ENCODE results near the gene CFAP97D1. TPM values are rescaled to one million over a fixed set of nuclear protein-coding genes. Genes with fewer than 3 reads are reported as not detected.

Gene CFAP97D1
- total RNA-seq, 2 experiments from 2014 or later: not detected

DNA sequence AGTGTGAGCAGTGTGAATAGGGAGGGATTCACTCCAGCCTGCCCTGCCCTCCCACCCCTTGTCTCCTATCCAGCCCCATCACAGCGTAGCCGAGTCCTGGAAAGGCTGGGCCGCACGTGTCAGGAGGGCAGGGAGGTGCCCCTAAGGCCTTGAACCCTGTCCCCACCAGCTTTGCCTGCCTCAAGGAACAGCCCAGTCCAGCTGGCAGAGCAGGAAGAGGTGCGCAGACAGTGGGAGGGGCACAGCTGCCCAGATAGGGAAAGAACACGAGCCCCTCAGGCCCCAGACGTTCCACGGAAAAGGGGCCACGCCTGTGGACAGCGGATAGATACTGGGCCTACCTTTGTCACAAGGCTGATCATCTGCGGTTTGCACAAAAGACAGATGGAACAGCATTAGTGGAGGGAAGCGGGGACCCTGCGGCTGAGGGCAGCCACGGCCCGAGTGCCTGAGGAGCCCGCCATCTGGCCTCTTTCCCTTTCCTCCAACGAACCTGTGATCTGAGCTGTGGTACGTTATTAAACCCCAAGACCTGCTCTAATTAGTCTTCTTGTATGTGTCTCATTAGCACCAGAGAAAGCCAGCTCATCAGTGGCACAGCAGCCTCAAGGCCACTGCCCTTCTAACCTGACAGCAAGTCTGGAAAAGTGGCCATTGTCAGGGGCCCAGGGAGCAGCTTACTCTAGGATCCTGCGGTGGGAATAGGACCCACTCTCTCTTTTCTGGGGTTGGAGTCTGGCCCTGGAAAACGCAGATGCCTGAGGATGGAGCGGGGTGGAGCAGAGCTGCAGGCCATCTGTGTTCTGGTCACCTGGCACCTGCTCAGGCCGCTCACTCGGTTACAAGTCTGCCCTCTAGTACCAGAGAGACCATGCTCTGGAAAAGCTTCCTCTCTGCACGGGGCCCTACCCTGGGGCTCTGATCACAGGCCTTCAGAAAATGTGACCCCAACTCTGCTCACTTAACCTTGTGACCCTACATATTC is 36.4 kb downstream of the CFAP97D1 start:
- Mint-ChIP-seq H3K4me1 (ENCODE audit: low read depth) (no peaks in the 10 kb centered on the region), H3K27me3 (ENCODE audit: low read depth) (no peaks in the 10 kb centered on the region), H3K9me3 (ENCODE audit: insufficient read depth) (no peaks in the 10 kb centered on the region), H3K4me3 (no peak overlapping the region), H3K27ac (no peak overlapping the region), H3K36me3 (ENCODE audit: low read depth) (no peaks in the 10 kb centered on the region)
- DNase-seq (no peak), ATAC-seq (no peak)
- ChIA-PET POLR2A (interaction anchor here (0.6 kb wide), 1 partner anchor 124 kb away, joined by 3 read pairs; no protein-coding TSS in a partner anchor), CTCF (interaction anchor here (0.6 to 2.3 kb wide), 3 partner anchors 17 to 357 kb away, joined by 3 to 9 read pairs (median 3); partner anchors contain the start of gene CD300LG)

DNA sequence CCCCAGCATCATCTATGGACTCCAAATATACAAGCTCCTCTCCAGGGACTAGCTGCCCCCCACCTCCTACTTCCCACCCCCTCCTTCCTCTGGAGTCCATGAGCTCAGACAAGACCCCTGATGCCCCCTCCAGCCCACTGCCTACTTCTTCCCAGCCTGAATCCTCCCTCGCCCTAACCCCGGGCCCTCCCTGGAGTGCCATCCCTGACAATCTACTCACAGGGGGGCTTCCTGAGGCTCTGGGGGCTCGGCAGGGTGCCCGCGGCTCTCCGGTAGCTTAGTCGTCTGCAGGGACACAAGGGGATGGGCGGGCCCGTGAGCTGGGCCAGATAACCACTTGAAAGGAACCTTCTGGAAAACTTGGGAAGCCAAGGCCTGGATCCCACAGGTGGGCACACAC is 37.6 kb downstream of the CFAP97D1 start:
- Mint-ChIP-seq H3K9me3 (ENCODE audit: insufficient read depth) (no peaks in the 10 kb centered on the region), H3K36me3 (ENCODE audit: low read depth) (no peaks in the 10 kb centered on the region), H3K27me3 (ENCODE audit: low read depth) (no peaks in the 10 kb centered on the region), H3K4me1 (ENCODE audit: low read depth) (no peaks in the 10 kb centered on the region), H3K27ac (no peak overlapping the region), H3K4me3 (no peak overlapping the region)
- CTCF ChIA-PET: interaction anchor here (0.6 to 2.3 kb wide), 2 partner anchors 29 to 358 kb away, joined by 3 to 9 read pairs; partner anchors contain the start of gene CD300LG
- ATAC-seq: no peak
- POLR2A ChIA-PET: interaction anchor here (0.6 kb wide), 2 partner anchors 9 to 126 kb away, joined by 3 read pairs; no protein-coding TSS in a partner anchor
- no peak for DNase-seq

DNA sequence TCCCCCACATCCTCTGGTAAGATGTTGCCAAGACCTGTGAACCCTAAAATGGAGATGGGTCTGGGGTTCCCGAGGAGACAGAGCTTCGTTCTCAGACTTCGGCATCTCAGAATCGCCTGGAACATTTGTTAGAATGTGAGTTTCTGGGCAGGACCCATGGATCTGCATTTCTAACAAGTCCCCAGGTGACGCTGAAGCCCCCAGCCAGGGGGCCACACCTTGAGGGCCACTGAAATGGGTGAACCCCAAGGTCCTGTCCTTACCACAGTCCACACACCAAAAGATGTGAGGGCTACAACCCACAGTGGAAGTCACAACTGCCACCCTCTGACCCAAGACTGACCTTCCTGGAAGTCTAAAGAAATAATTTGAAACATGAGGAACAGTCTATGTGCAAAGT is 38.7 kb downstream of the CFAP97D1 start:
- Mint-ChIP-seq H3K9me3 (ENCODE audit: insufficient read depth) (no peaks in the 10 kb centered on the region), H3K4me1 (ENCODE audit: low read depth) (no peaks in the 10 kb centered on the region), H3K36me3 (ENCODE audit: low read depth) (no peaks in the 10 kb centered on the region), H3K27me3 (ENCODE audit: low read depth) (no peaks in the 10 kb centered on the region), H3K4me3 (no peak overlapping the region), H3K27ac (no peak overlapping the region)
- CTCF ChIA-PET: interaction anchor here (1.7 kb wide), 1 partner anchor 59 kb away, joined by 5 read pairs; no protein-coding TSS in a partner anchor
- DNase-seq: no peak
- POLR2A ChIA-PET: no interaction called here
- no peak for ATAC-seq

DNA sequence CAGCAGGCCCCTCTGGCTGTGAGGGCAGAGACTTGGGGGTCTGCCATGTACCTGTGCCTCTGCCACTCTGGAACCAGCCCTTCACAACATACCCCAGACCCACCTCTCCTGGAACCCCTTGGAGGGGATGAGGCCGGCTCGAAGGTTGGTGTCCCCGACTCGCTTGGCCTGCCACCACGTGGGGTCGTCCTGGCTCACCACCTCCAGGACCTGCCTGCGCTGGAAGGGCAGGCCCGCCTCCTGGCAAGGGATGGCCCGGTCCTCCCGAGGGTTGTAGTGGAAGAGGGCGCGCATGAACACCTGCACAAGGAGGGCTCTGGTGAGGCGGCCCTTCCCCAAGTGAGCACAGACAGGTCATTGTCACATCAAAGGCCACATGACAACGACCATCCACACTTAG is 40.5 kb downstream of the CFAP97D1 start:
- no peaks in the 10 kb centered on the region for H3K9me3 Mint-ChIP-seq (ENCODE audit: insufficient read depth)
- no peak overlapping the region for H3K4me3 Mint-ChIP-seq
- no peaks in the 10 kb centered on the region for H3K27me3 Mint-ChIP-seq (ENCODE audit: low read depth)
- H3K36me3 Mint-ChIP-seq (ENCODE audit: low read depth): no peaks in the 10 kb centered on the region
- no peak for ATAC-seq
- POLR2A ChIA-PET: no interaction called here
- H3K27ac Mint-ChIP-seq: no peak overlapping the region
- CTCF ChIA-PET: no interaction called here
- H3K4me1 Mint-ChIP-seq (ENCODE audit: low read depth): no peaks in the 10 kb centered on the region
- DNase-seq: no peak

DNA sequence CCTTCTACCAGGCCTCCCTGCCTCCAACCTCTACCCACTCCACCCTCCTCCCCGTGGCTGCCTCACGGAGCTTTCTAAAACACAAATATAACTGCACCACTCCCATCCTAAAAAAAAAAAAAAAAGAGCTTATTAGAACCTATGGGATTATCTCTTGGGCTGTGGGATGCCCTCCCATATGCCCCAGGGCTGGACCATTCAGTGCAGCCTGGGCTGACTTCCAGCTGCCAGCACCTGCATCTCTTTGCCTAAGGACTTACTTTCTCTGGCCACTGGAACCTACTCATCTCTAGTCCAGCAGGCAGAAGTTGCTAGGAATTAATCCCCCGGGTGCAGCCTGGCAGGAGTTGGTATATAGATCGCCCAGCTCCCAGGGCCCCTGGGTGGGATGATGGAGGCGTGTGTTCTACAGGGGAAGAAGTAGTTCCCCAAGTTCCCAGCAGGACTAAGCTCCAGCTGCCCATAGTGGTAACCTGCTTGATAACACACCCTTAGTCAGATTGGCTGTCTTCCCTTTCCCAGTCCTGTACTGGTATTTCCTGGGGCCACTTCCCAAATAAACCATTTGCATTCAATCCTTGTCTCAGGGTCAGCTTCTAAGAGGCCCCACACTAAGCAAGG is 42.4 kb downstream of the CFAP97D1 start:
- CTCF ChIA-PET: no interaction called here
- ATAC-seq (no peak), DNase-seq (no peak)
- Mint-ChIP-seq H3K4me1 (ENCODE audit: low read depth) (no peaks in the 10 kb centered on the region), H3K27me3 (ENCODE audit: low read depth) (no peaks in the 10 kb centered on the region), H3K9me3 (ENCODE audit: insufficient read depth) (no peaks in the 10 kb centered on the region), H3K27ac (no peak overlapping the region), H3K4me3 (no peak overlapping the region), H3K36me3 (ENCODE audit: low read depth) (no peaks in the 10 kb centered on the region)
- POLR2A ChIA-PET: no interaction called here

DNA sequence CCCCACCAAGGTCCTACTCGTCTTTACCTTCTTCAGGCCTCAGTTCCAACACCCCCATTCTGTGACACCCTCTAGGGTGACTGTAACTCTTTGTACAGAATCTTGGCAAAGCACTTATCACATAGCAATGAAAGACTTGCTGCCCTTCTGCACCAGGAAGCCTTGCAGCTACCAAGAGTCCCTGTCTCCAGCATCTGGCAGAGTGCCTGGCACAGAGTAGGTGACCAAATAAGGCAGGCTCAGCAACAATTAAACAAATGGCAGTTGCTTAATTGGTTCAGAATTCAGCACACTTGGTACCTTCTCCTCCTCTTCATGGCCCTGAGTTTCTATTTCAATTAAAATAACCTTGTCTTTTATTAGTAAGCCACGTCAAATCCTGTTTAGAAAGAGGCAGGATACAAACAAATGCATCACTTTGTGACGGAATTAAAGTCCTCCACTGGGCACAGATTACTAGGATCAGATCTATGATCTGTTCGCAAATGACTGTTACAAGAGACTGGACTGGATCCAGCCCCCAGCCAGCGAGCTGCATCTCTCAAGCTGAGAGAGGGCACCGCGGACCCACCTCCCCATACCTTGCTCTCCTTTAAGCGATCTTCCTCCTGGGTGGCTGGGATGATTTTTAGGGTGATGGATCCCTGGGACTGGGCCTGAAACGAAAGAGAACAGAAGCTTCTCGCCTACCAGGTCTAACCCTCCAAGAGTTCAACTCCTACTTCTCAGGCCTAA is 43.3 kb downstream of the CFAP97D1 start:
- Mint-ChIP-seq H3K9me3 (ENCODE audit: insufficient read depth) (no peaks in the 10 kb centered on the region), H3K27me3 (ENCODE audit: low read depth) (no peaks in the 10 kb centered on the region), H3K4me3 (no peak overlapping the region), H3K27ac (no peak overlapping the region), H3K4me1 (ENCODE audit: low read depth) (no peaks in the 10 kb centered on the region), H3K36me3 (ENCODE audit: low read depth) (no peaks in the 10 kb centered on the region)
- ChIA-PET CTCF (no interaction called here), POLR2A (no interaction called here)
- DNase-seq: no peak
- ATAC-seq: no peak

DNA sequence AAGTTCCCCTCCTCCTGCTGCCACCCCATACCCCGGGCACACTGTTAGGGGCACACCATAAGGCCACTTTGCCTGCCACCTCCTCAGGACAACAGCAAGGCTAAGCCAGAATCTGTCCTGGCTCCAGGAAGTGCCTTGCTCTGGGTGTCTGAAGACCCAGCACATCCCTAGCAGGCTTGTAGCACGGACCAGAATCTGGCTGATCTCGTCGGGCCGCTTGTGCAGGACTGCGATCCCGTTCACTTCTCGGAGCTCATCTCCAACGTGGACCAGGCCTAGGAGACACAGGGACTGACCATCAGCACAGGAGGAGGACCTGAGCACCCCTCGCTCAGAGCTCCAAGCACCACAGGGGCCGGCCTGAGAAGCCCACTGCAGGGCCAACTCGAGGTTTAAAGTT is 45.3 kb downstream of the CFAP97D1 start:
- no peaks in the 10 kb centered on the region for H3K9me3 Mint-ChIP-seq (ENCODE audit: insufficient read depth)
- CTCF ChIA-PET: no interaction called here
- DNase-seq (no peak), ATAC-seq (no peak)
- no peaks in the 10 kb centered on the region for H3K4me1 Mint-ChIP-seq (ENCODE audit: low read depth)
- peaks cover 4% of the 10 kb centered on the region for H3K27me3 Mint-ChIP-seq (ENCODE audit: low read depth)
- POLR2A ChIA-PET: no interaction called here
- no peaks in the 10 kb centered on the region for H3K36me3 Mint-ChIP-seq (ENCODE audit: low read depth)
- H3K4me3 Mint-ChIP-seq: no peak overlapping the region
- H3K27ac Mint-ChIP-seq: no peak overlapping the region

DNA sequence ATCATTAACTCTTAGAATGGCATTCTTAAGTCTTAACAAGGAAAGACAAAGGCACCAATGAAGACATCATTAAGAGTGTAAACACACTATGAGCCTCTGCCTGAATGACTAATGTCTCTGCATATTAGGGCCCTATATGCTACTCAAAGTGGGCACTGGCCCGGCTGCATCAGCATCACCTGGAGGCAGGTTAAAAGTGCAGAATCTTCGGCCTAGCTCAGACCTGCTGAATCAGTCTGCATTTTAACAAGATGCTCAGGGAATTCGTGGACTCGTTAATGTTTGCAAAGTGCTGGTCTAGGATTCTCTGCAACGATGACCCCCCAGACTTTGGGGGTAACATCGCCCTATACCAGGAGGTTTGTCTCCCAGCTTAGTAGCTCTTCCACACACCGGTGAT is 46.0 kb downstream of the CFAP97D1 start:
- ATAC-seq (no peak), DNase-seq (no peak)
- Mint-ChIP-seq H3K27me3 (ENCODE audit: low read depth) (peaks cover 11% of the 10 kb centered on the region), H3K36me3 (ENCODE audit: low read depth) (no peaks in the 10 kb centered on the region), H3K9me3 (ENCODE audit: insufficient read depth) (no peaks in the 10 kb centered on the region), H3K4me3 (no peak overlapping the region), H3K27ac (no peak overlapping the region), H3K4me1 (ENCODE audit: low read depth) (no peaks in the 10 kb centered on the region)
- CTCF ChIA-PET: no interaction called here
- POLR2A ChIA-PET: no interaction called here

DNA sequence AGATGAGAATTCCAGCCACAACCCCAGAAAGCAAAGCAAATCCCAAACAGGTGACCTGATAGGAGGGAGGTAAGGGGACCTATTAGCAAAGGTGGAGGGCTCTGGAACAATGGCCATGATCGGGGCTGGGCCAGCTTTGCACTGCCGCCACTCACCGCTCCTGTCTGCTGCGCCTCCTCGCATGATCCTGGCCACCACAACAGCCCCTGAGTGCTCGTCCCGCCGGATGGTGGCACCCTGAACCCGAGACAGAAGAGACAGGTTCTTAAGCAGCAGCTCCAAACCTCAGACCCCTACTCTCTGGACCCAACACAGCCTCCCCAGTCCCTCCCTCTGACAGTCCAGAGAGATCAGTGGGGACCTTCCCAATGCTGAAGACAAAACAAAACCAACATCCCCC is 47.4 kb downstream of the CFAP97D1 start:
- H3K9me3 Mint-ChIP-seq (ENCODE audit: insufficient read depth): no peaks in the 10 kb centered on the region
- POLR2A ChIA-PET: no interaction called here
- H3K4me1 Mint-ChIP-seq (ENCODE audit: low read depth): no peaks in the 10 kb centered on the region
- ATAC-seq: no peak
- H3K27me3 Mint-ChIP-seq (ENCODE audit: low read depth): peaks cover 23% of the 10 kb centered on the region
- H3K27ac Mint-ChIP-seq: no peak overlapping the region
- H3K36me3 Mint-ChIP-seq (ENCODE audit: low read depth): no peaks in the 10 kb centered on the region
- CTCF ChIA-PET: no interaction called here
- no peak overlapping the region for H3K4me3 Mint-ChIP-seq
- DNase-seq: no peak

DNA sequence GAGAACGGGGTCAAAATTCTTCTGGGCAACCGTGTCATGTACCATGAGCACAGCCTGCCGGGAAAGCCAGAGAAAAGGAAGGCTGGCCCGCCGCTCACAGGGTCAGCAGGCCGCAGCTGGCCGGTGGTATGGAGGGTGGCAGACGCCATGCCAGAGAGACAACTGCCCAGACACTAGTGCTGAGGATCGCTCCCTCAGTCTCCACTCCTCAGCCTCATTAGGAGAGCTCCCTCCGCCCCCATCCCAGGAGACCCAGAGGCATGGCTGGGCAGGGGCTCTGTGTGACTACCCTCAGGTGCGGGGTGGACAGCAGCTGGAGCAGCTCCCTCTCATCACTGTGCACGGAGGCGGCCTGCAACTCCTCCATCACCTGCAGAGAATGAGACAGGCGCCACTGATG is 49.5 kb downstream of the CFAP97D1 start:
- Mint-ChIP-seq H3K27me3 (ENCODE audit: low read depth) (peaks cover 39% of the 10 kb centered on the region), H3K36me3 (ENCODE audit: low read depth) (no peaks in the 10 kb centered on the region), H3K4me3 (no peak overlapping the region), H3K27ac (no peak overlapping the region), H3K9me3 (ENCODE audit: insufficient read depth) (no peaks in the 10 kb centered on the region), H3K4me1 (ENCODE audit: low read depth) (peaks cover 5% of the 10 kb centered on the region)
- DNase-seq (no peak), ATAC-seq (no peak)
- ChIA-PET POLR2A (no interaction called here), CTCF (no interaction called here)

DNA sequence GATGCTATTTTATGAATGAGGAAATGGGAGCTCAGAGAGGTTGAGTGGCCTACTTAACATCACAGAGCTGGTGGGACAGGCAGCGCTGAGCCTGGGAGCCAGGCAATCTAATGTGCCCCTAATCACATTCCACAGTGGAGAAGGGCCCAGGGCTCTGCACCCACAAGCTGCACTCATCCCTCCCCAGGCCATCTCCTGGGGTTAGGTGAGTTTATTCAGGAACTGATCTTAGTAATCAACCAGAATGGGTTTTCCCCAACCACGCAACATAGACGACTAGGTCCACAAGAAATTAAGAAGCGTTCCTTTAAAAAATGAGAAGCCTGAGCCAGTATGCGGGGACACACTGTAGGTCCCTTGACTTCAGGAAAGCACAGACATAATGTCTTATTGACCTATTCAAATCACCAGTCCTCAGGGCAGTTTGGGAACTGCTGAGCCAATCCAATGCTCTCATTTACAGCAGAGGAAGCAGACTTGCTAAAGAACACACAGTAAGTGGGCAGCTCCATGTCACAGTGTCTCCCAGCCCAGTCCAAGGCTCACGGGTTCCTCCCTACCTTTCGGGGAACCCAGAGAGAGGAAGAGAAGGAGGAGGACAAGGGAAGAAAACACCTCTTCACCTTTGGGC is 50.4 kb downstream of the CFAP97D1 start:
- no peak for DNase-seq
- Mint-ChIP-seq H3K4me1 (ENCODE audit: low read depth) (peaks cover 5% of the 10 kb centered on the region), H3K36me3 (ENCODE audit: low read depth) (no peaks in the 10 kb centered on the region), H3K4me3 (no peak overlapping the region), H3K27me3 (ENCODE audit: low read depth) (peaks cover 40% of the 10 kb centered on the region), H3K9me3 (ENCODE audit: insufficient read depth) (no peaks in the 10 kb centered on the region), H3K27ac (no peak overlapping the region)
- CTCF ChIA-PET: interaction anchor here (1.4 kb wide), 1 partner anchor 16 kb away, joined by 4 read pairs; no protein-coding TSS in a partner anchor
- POLR2A ChIA-PET: no interaction called here
- no peak for ATAC-seq
